H1 (cell line): ENCODE measurements around the gene SPON2. TPM values are rescaled to one million over a fixed set of nuclear protein-coding genes. Genes with fewer than 3 reads are reported as not detected.

ENCODE experiments used
- CEBPB ChIP-seq: IDR thresholded peaks from 2 replicates; pipeline ENCODE4 v1.6.1; 2012; ENCODE audit warnings: low read depth, low read length
- HDAC2 ChIP-seq, 2 experiments: fragments of 300-600 bp in 1 of 2; sonication (generic) in 1 of 2; IDR thresholded peaks; 2 replicates each; pipeline ENCODE4 v1.6.1; 2011 to 2012; ENCODE audit warnings: low read depth in 2 of 2, low read length in 2 of 2, mild to moderate bottlenecking in 2 of 2, moderate library complexity in 2 of 2, borderline replicate concordance in 1 of 2, inconsistent platforms in 1 of 2
- NANOG ChIP-seq: IDR thresholded peaks from 2 replicates; pipeline ENCODE4 v1.6.1; 2011; ENCODE audit warnings: low read length, low read depth, mild to moderate bottlenecking, inconsistent platforms; ENCODE audit not compliant: insufficient read depth, poor library complexity, severe bottlenecking
- PHF8 ChIP-seq: fragments of 200-600 bp; sonication (generic); conservative IDR thresholded peaks from 2 replicates; pipeline ENCODE4 v1.7.1; 2012; ENCODE audit warnings: low read depth, mild to moderate bottlenecking, inconsistent platforms, low read length, moderate library complexity
- POLR2A ChIP-seq, 2 experiments: IDR thresholded peaks; 1 replicate in 1 of 2; 2 replicates in 1 of 2; pipeline ENCODE4 v1.6.1; 2011; ENCODE audit warnings: low read depth in 2 of 2, low read length in 2 of 2, mild to moderate bottlenecking in 2 of 2; ENCODE audit errors: control extremely low read depth in 1 of 2
- RXRA ChIP-seq: IDR thresholded peaks from 2 replicates; pipeline ENCODE4 v1.6.1; 2011; ENCODE audit warnings: low read depth, mild to moderate bottlenecking, low read length, moderate library complexity; ENCODE audit not compliant: insufficient read depth
- TCF12 ChIP-seq: IDR thresholded peaks from 2 replicates; pipeline ENCODE4 v1.6.1; 2011; ENCODE audit warnings: low read depth, mild to moderate bottlenecking, low read length
- polyA plus RNA-seq, 7 experiments: library from polyadenylated mRNA; depleted of rRNA in 3 of 7; stranded (reverse) in 5 of 7; unstranded in 2 of 7; fragments of >200 nt in 5 of 7; fragments of 200-250 nt in 2 of 7; gene quantifications; 1 replicate in 5 of 7; 2 replicates in 1 of 7; 4 replicates in 1 of 7; pipeline versions ENCODE4 v1.2.1 to v1.2.3, GENCODE V29; 2011 to 2013; ENCODE audit warnings: missing spikeins in 2 of 7, mixed read lengths in 2 of 7
- total RNA-seq: library from RNA; stranded (reverse); fragmentation: NEBNext Ultra II Directional; extraction: Animal tissue kit (Norgen Biotek cat#: 25700); gene quantifications from 2 replicates; pipeline ENCODE4 v1.2.1, GENCODE V29; 2021
- TF ChIP-seq, protein P1 (sequence below): fragments of 300-600 bp; sonication (generic); IDR thresholded peaks from 2 replicates; pipeline ENCODE4 v1.7.1; 2012; ENCODE audit warnings: low read length, moderate library complexity, mild to moderate bottlenecking, inconsistent platforms; ENCODE audit not compliant: insufficient replicate concordance

The SPON2 gene
- total and polyA plus RNA-seq, 2 of the 8 experiments (the other 6 are each of a cell fraction or from before 2014, with no cell fraction given), result 2.8 to 3.2 TPM

- TF ChIP-seq, protein P1, sequence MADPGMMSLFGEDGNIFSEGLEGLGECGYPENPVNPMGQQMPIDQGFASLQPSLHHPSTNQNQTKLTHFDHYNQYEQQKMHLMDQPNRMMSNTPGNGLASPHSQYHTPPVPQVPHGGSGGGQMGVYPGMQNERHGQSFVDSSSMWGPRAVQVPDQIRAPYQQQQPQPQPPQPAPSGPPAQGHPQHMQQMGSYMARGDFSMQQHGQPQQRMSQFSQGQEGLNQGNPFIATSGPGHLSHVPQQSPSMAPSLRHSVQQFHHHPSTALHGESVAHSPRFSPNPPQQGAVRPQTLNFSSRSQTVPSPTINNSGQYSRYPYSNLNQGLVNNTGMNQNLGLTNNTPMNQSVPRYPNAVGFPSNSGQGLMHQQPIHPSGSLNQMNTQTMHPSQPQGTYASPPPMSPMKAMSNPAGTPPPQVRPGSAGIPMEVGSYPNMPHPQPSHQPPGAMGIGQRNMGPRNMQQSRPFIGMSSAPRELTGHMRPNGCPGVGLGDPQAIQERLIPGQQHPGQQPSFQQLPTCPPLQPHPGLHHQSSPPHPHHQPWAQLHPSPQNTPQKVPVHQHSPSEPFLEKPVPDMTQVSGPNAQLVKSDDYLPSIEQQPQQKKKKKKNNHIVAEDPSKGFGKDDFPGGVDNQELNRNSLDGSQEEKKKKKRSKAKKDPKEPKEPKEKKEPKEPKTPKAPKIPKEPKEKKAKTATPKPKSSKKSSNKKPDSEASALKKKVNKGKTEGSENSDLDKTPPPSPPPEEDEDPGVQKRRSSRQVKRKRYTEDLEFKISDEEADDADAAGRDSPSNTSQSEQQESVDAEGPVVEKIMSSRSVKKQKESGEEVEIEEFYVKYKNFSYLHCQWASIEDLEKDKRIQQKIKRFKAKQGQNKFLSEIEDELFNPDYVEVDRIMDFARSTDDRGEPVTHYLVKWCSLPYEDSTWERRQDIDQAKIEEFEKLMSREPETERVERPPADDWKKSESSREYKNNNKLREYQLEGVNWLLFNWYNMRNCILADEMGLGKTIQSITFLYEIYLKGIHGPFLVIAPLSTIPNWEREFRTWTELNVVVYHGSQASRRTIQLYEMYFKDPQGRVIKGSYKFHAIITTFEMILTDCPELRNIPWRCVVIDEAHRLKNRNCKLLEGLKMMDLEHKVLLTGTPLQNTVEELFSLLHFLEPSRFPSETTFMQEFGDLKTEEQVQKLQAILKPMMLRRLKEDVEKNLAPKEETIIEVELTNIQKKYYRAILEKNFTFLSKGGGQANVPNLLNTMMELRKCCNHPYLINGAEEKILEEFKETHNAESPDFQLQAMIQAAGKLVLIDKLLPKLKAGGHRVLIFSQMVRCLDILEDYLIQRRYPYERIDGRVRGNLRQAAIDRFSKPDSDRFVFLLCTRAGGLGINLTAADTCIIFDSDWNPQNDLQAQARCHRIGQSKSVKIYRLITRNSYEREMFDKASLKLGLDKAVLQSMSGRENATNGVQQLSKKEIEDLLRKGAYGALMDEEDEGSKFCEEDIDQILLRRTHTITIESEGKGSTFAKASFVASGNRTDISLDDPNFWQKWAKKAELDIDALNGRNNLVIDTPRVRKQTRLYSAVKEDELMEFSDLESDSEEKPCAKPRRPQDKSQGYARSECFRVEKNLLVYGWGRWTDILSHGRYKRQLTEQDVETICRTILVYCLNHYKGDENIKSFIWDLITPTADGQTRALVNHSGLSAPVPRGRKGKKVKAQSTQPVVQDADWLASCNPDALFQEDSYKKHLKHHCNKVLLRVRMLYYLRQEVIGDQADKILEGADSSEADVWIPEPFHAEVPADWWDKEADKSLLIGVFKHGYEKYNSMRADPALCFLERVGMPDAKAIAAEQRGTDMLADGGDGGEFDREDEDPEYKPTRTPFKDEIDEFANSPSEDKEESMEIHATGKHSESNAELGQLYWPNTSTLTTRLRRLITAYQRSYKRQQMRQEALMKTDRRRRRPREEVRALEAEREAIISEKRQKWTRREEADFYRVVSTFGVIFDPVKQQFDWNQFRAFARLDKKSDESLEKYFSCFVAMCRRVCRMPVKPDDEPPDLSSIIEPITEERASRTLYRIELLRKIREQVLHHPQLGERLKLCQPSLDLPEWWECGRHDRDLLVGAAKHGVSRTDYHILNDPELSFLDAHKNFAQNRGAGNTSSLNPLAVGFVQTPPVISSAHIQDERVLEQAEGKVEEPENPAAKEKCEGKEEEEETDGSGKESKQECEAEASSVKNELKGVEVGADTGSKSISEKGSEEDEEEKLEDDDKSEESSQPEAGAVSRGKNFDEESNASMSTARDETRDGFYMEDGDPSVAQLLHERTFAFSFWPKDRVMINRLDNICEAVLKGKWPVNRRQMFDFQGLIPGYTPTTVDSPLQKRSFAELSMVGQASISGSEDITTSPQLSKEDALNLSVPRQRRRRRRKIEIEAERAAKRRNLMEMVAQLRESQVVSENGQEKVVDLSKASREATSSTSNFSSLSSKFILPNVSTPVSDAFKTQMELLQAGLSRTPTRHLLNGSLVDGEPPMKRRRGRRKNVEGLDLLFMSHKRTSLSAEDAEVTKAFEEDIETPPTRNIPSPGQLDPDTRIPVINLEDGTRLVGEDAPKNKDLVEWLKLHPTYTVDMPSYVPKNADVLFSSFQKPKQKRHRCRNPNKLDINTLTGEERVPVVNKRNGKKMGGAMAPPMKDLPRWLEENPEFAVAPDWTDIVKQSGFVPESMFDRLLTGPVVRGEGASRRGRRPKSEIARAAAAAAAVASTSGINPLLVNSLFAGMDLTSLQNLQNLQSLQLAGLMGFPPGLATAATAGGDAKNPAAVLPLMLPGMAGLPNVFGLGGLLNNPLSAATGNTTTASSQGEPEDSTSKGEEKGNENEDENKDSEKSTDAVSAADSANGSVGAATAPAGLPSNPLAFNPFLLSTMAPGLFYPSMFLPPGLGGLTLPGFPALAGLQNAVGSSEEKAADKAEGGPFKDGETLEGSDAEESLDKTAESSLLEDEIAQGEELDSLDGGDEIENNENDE, result no peak
- TF ChIP-seq PHF8 (no peak), TCF12 (no peak), CEBPB (no peak), POLR2A (IDR thresholded peaks at IDR 0.05; ENCODE audit: control extremely low read depth in 1 of 2, low read depth in 2 of 2, low read length in 2 of 2) (no peak), RXRA (no peak), NANOG (no peak), HDAC2 (IDR thresholded peaks at IDR 0.05; ENCODE audit: borderline replicate concordance in 1 of 2, low read depth in 2 of 2, low read length in 2 of 2) (no peak)
Observed at GRCh38 chr4:1164040-1164439, 8.3 kb downstream of the SPON2 start (continued).
